ENCODE measurements around the gene PTGR3. TPM values are rescaled to one million over a fixed set of nuclear protein-coding genes. Genes with fewer than 3 reads are reported as not detected.

Gene PTGR3
- total and polyA plus RNA-seq, 2 donors (not counting 1 experiment from before 2014, with no cell fraction given): 27.5 to 30.2 TPM

DNA sequence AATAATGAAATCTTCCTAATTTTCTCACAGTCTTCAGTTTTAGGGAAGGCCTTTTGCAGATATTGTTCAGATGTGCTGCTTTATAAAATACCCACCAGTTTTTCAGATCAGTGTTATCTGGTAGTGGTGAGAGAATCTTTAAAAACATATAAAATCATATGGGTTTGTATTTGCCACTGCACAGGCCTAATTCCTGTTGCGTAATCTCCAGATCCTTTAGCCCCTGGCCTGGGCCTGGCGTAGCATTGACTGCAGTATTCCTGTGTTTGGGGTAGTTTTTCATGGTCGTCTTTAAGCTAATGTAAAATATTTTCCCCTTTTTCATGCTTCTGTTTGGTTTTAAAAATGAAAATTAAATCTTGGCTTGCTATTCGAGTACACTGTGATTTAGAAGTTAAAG, 44.8 kb upstream of the PTGR3 start:
- H3K27me3 Mint-ChIP-seq: no peaks in the 10 kb centered on the region
- no peak overlapping the region for H2AFZ ChIP-seq (ENCODE audit: insufficient read depth, low read depth, low read length, poor library complexity, severe bottlenecking)
- no peak overlapping the region for H3K4me2 ChIP-seq (replicated peaks; ENCODE audit: low read depth, low read length, poor library complexity, severe bottlenecking)
- H3K27me3 ChIP-seq (replicated peaks in 1 of 4; ENCODE audit: control extremely low read depth in 1 of 4, control insufficient read depth in 3 of 4, insufficient read depth in 4 of 4, low read length in 3 of 4): no peaks in the 10 kb centered on the region
- intact Hi-C loops (cut with micrococcal nuclease): no loop called here
- no peak overlapping the region for H3K4me3 ChIP-seq (ENCODE audit: control extremely low read depth in 1 of 5, extremely low read depth in 1 of 5, insufficient read depth in 1 of 5, low read depth in 2 of 5, low read length in 4 of 5)
- H3K9me3 Mint-ChIP-seq (ENCODE audit: insufficient read depth): no peaks in the 10 kb centered on the region
- no peak overlapping the region for H3K9ac ChIP-seq (ENCODE audit: low read length)
- no peak overlapping the region for H3K4me3 Mint-ChIP-seq
- no CpG with 5 or more reads among the region's 4 CpGs for WGBS (ENCODE audit: insufficient coverage)
- H3K4me1 ChIP-seq (ENCODE audit: control insufficient read depth in 2 of 2, insufficient read depth in 2 of 2, low read length in 2 of 2): peaks cover 0 to 10% of the 10 kb centered on the region in 2 donors
- ChIA-PET POLR2A (no interaction called here), CTCF (no interaction called here)
- DNase-seq (no peak), ATAC-seq (ENCODE audit: low read depth) (no peak)
- H3K9me3 ChIP-seq (ENCODE audit: control extremely low read depth in 1 of 3, control insufficient read depth in 2 of 3, insufficient read depth in 1 of 3, low read length in 2 of 3): peaks cover 0 to 20% (median 9%) of the 10 kb centered on the region in 3 donors
- H3K4me1 Mint-ChIP-seq: peaks cover 6% of the 10 kb centered on the region
- TF ChIP-seq EZH2 (IDR thresholded peaks at IDR 0.05; ENCODE audit: borderline replicate concordance, insufficient read depth, low read depth, low read length, poor library complexity, severe bottlenecking): no peak
- TF ChIP-seq, protein P1, sequence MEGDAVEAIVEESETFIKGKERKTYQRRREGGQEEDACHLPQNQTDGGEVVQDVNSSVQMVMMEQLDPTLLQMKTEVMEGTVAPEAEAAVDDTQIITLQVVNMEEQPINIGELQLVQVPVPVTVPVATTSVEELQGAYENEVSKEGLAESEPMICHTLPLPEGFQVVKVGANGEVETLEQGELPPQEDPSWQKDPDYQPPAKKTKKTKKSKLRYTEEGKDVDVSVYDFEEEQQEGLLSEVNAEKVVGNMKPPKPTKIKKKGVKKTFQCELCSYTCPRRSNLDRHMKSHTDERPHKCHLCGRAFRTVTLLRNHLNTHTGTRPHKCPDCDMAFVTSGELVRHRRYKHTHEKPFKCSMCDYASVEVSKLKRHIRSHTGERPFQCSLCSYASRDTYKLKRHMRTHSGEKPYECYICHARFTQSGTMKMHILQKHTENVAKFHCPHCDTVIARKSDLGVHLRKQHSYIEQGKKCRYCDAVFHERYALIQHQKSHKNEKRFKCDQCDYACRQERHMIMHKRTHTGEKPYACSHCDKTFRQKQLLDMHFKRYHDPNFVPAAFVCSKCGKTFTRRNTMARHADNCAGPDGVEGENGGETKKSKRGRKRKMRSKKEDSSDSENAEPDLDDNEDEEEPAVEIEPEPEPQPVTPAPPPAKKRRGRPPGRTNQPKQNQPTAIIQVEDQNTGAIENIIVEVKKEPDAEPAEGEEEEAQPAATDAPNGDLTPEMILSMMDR (IDR thresholded peaks at IDR 0.05): no peak
- no peak overlapping the region for H3K27ac ChIP-seq (ENCODE audit: low read length in 2 of 2)
- no peaks in the 10 kb centered on the region for H4K20me1 ChIP-seq (ENCODE audit: control insufficient read depth, insufficient read depth, low read length, poor library complexity, severe bottlenecking)
- H3K27ac Mint-ChIP-seq: no peak overlapping the region
- peaks cover 17% of the 10 kb centered on the region for H3K79me2 ChIP-seq (ENCODE audit: control insufficient read depth, insufficient read depth, low read length)
- no peaks in the 10 kb centered on the region for H3K36me3 ChIP-seq (replicated peaks in 1 of 2; ENCODE audit: control extremely low read depth in 1 of 2, control insufficient read depth in 1 of 2, extremely low read depth in 1 of 2, insufficient read depth in 2 of 2, low read length in 1 of 2)

DNA sequence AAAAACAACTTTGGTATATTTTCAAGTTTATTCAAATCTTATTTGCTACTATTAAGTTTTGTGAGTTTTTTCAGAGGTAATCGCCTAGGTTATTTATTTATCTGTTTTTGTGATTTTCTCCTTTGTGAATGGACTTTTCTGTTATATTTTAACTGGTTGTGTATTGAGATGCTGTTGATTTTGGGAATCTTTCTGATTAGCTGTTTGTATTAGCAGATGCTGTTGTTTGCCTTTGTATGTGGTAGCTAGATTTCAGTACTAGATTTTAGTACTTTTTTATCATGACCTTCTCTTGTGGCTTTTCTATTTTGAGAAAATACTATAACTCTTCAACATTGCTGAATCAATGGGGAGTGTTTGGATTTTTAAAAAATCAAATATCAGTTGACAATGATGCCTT, 44.1 kb upstream of the PTGR3 start:
- H3K27me3 ChIP-seq (replicated peaks in 1 of 4; ENCODE audit: control extremely low read depth in 1 of 4, control insufficient read depth in 3 of 4, insufficient read depth in 4 of 4, low read length in 3 of 4): no peaks in the 10 kb centered on the region
- no peak for DNase-seq
- no peaks in the 10 kb centered on the region for H4K20me1 ChIP-seq (ENCODE audit: control insufficient read depth, insufficient read depth, low read length, poor library complexity, severe bottlenecking)
- no peak overlapping the region for H2AFZ ChIP-seq (ENCODE audit: insufficient read depth, low read depth, low read length, poor library complexity, severe bottlenecking)
- no peak overlapping the region for H3K4me3 Mint-ChIP-seq
- H3K27me3 Mint-ChIP-seq: no peaks in the 10 kb centered on the region
- H3K9me3 Mint-ChIP-seq (ENCODE audit: insufficient read depth): no peaks in the 10 kb centered on the region
- POLR2A ChIA-PET: no interaction called here
- H3K27ac ChIP-seq (ENCODE audit: low read length in 2 of 2): no peak overlapping the region
- H3K4me2 ChIP-seq (replicated peaks; ENCODE audit: low read depth, low read length, poor library complexity, severe bottlenecking): no peak overlapping the region
- H3K27ac Mint-ChIP-seq: no peak overlapping the region
- H3K4me1 ChIP-seq (ENCODE audit: control insufficient read depth in 2 of 2, insufficient read depth in 2 of 2, low read length in 2 of 2): peaks cover 4 to 16% of the 10 kb centered on the region in 2 donors
- no CpG with 5 or more reads among the region's 1 CpG for WGBS (ENCODE audit: insufficient coverage)
- H3K79me2 ChIP-seq (ENCODE audit: control insufficient read depth, insufficient read depth, low read length): peaks cover 20% of the 10 kb centered on the region
- intact Hi-C loops (cut with micrococcal nuclease): no loop called here
- H3K9ac ChIP-seq (ENCODE audit: low read length): no peak overlapping the region
- no peak for ATAC-seq (ENCODE audit: low read depth)
- no peak for TF ChIP-seq EZH2 (IDR thresholded peaks at IDR 0.05; ENCODE audit: borderline replicate concordance, insufficient read depth, low read depth, low read length, poor library complexity, severe bottlenecking)
- TF ChIP-seq, protein P1 (IDR thresholded peaks at IDR 0.05): no peak
- H3K36me3 ChIP-seq (replicated peaks in 1 of 2; ENCODE audit: control extremely low read depth in 1 of 2, control insufficient read depth in 1 of 2, extremely low read depth in 1 of 2, insufficient read depth in 2 of 2, low read length in 1 of 2): no peaks in the 10 kb centered on the region
- peaks cover 0 to 22% (median 9%) of the 10 kb centered on the region in 3 donors for H3K9me3 ChIP-seq (ENCODE audit: control extremely low read depth in 1 of 3, control insufficient read depth in 2 of 3, insufficient read depth in 1 of 3, low read length in 2 of 3)
- CTCF ChIA-PET: no interaction called here
- no peak overlapping the region for H3K4me3 ChIP-seq (ENCODE audit: control extremely low read depth in 1 of 5, extremely low read depth in 1 of 5, insufficient read depth in 1 of 5, low read depth in 2 of 5, low read length in 4 of 5)
- peaks cover 13% of the 10 kb centered on the region for H3K4me1 Mint-ChIP-seq
